HCT116 (cell line): ENCODE measurements around the gene SAMSN1. TPM values are rescaled to one million over a fixed set of nuclear protein-coding genes. Genes with fewer than 3 reads are reported as not detected.

Experiments
- ATAC-seq: fragments of 200-7000 bp; cut with Tn5 transposase; 2 replicates; pipeline ENCODE4 v1.9.1; 2020; ENCODE audit warnings: mild to moderate bottlenecking, moderate library complexity
- BruUV-seq: library from RNA; stranded (reverse); fragments of 400-500 nt; replicated peaks from 2 replicates; lab custom pipeline; 2021; lab: Mats Ljungman, UMichigan
- CTCF ChIA-PET: fragments of 300-600 bp; sonication (Branson Sonifier 250); formaldehyde crosslinking; loops from one replicate; lab custom pipeline; 2021; ENCODE audit warnings: antibody characterized with exemption; lab: Charles Lee
- POLR2A ChIA-PET: fragments of 300-600, 350-600 bp; sonication (Branson Sonifier 250); formaldehyde crosslinking; loops from one replicate; lab custom pipeline; 2021; ENCODE audit warnings: antibody characterized with exemption; lab: Charles Lee
- RAD21 ChIA-PET, 2 experiments: fragments of 300-600 bp; sonication (Branson Sonifier 250); formaldehyde crosslinking; loops; one replicate each; lab custom pipeline; 2023; ENCODE audit warnings: low total read pairs in 2 of 2; ENCODE audit not compliant: uncharacterized antibody in 2 of 2, unreplicated experiment in 2 of 2, low non-redundant PET in 1 of 2; lab: Charles Lee
- DNase-seq: peaks from one replicate; pipeline ENCODE4 v3.0.0-alpha.2; 2010; ENCODE audit warnings: low read depth, low spot score
- H2AFZ ChIP-seq: fragments of 200-600 bp; shearing (Covaris generic), sonication (generic); 2 replicates; pipeline ENCODE4 v1.6.1; 2017; ENCODE audit warnings: low read depth, mixed run types, mixed read lengths, antibody characterized with exemption, low read length; ENCODE audit not compliant: poor library complexity, severe bottlenecking
- H3K27ac ChIP-seq: 2 replicates; pipeline ENCODE4 v1.5.1; 2012; ENCODE audit warnings: low read depth, low read length
- H3K27me3 ChIP-seq: fragments of 200-600 bp; sonication (generic); 2 replicates; pipeline ENCODE4 v1.6.1; 2016; ENCODE audit warnings: mixed run types, low read length, mixed read lengths; ENCODE audit not compliant: insufficient read depth
- H3K36me3 ChIP-seq, 2 experiments: fragments of 200-500 bp in 1 of 2; fragments of 200-600 bp in 1 of 2; sonication (Bioruptor generic) in 1 of 2; sonication (generic) in 1 of 2; 2 replicates each; pipeline versions ENCODE4 v1.5.1 to v1.6.1; 2014 to 2016; ENCODE audit warnings: low read length in 2 of 2, inconsistent platforms in 1 of 2, mixed read lengths in 1 of 2, mixed run types in 1 of 2; ENCODE audit not compliant: insufficient read depth in 2 of 2, control insufficient read depth in 1 of 2
- H3K4me1 ChIP-seq, 2 experiments: fragments of 200-600 bp in 1 of 2; sonication (generic) in 1 of 2; 2 replicates each; pipeline versions ENCODE4 v1.5.1 to v1.6.1; 2012 to 2017; ENCODE audit warnings: low read length in 2 of 2, inconsistent platforms in 1 of 2, mild to moderate bottlenecking in 1 of 2, mixed read lengths in 1 of 2, mixed run types in 1 of 2, moderate library complexity in 1 of 2; ENCODE audit not compliant: insufficient read depth in 2 of 2, control insufficient read depth in 1 of 2
- H3K4me2 ChIP-seq: fragments of 200-600 bp; sonication (generic); 2 replicates; pipeline ENCODE4 v1.6.1; 2017; ENCODE audit warnings: mixed run types, low read length, mixed read lengths
- H3K4me3 ChIP-seq, 2 experiments: fragments of 200-600 bp in 1 of 2; sonication (generic) in 1 of 2; replicated peaks in 1 of 2; 2 replicates each; pipeline ENCODE4 v1.5.1; 2011 to 2016; ENCODE audit warnings: low read length in 2 of 2, control low read depth in 1 of 2, low read depth in 1 of 2, mild to moderate bottlenecking in 1 of 2, mixed read lengths in 1 of 2, mixed run types in 1 of 2
- H3K79me2 ChIP-seq: fragments of 200-600 bp; sonication (generic); 2 replicates; pipeline ENCODE4 v1.6.1; 2017; ENCODE audit warnings: mild to moderate bottlenecking, mixed run types, low read length, moderate library complexity, mixed read lengths; ENCODE audit not compliant: insufficient read depth
- H3K9ac ChIP-seq: fragments of 200-600 bp; sonication (generic); 2 replicates; pipeline ENCODE4 v1.6.1; 2016; ENCODE audit warnings: low read length, mixed read lengths
- H3K9me2 ChIP-seq: fragments of 200-600 bp; sonication (generic), shearing (Covaris generic); 2 replicates; pipeline ENCODE4 v1.6.1; 2017; ENCODE audit warnings: mixed run types, mild to moderate bottlenecking, moderate library complexity; ENCODE audit not compliant: insufficient read depth
- H3K9me3 ChIP-seq, 2 experiments: fragments of 200-500 bp in 1 of 2; fragments of 200-600 bp in 1 of 2; sonication (Bioruptor generic) in 1 of 2; sonication (generic) in 1 of 2; 2 replicates each; pipeline ENCODE4 v1.6.1; 2014 to 2017; ENCODE audit warnings: low read length in 2 of 2, mixed read lengths in 2 of 2, inconsistent platforms in 1 of 2, low read depth in 1 of 2, mild to moderate bottlenecking in 1 of 2, mixed run types in 1 of 2, moderate library complexity in 1 of 2; ENCODE audit not compliant: control insufficient read depth in 1 of 2, insufficient read depth in 1 of 2
- H4K20me1 ChIP-seq: fragments of 200-600 bp; sonication (generic), shearing (Covaris generic); 2 replicates; pipeline ENCODE4 v1.6.1; 2017; ENCODE audit warnings: mixed run types, mild to moderate bottlenecking, moderate library complexity; ENCODE audit not compliant: insufficient read depth
- ATF3 ChIP-seq: IDR thresholded peaks from 2 replicates; pipeline ENCODE4 v1.6.1; 2012
- CBX3 ChIP-seq: IDR thresholded peaks from 2 replicates; pipeline ENCODE4 v1.6.1; 2012; ENCODE audit warnings: low read depth
- CEBPB ChIP-seq: IDR thresholded peaks from 2 replicates; pipeline ENCODE4 v1.6.1; 2012; ENCODE audit warnings: low read depth
- EGR1 ChIP-seq: IDR thresholded peaks from 2 replicates; pipeline ENCODE4 v1.6.1; 2012; ENCODE audit warnings: low read depth
- ELF1 ChIP-seq: IDR thresholded peaks from 2 replicates; pipeline ENCODE4 v1.6.1; 2012; ENCODE audit warnings: low read depth, borderline replicate concordance
- EZH2 ChIP-seq: fragments of 200-600 bp; sonication (generic); IDR thresholded peaks from 2 replicates; pipeline ENCODE4 v1.6.1; 2017; ENCODE audit warnings: antibody characterized with exemption, mixed run types
- EZH2phosphoT487 ChIP-seq: fragments of 200-600 bp; IDR thresholded peaks from 2 replicates; pipeline ENCODE4 v1.6.1; 2018; ENCODE audit warnings: antibody characterized with exemption, borderline replicate concordance
- FOSL1 ChIP-seq: IDR thresholded peaks from 2 replicates; pipeline ENCODE4 v1.6.1; 2012; ENCODE audit warnings: low read depth
- JUND ChIP-seq: IDR thresholded peaks from 2 replicates; pipeline ENCODE4 v1.6.1; 2012
- POLR2A ChIP-seq: IDR thresholded peaks from 2 replicates; pipeline ENCODE4 v1.7.0; 2011; ENCODE audit warnings: borderline replicate concordance; ENCODE audit not compliant: insufficient read depth, insufficient read length; ENCODE audit errors: extremely low read depth
- POLR2AphosphoS5 ChIP-seq: IDR thresholded peaks from 2 replicates; pipeline ENCODE4 v1.6.1; 2011; ENCODE audit warnings: mild to moderate bottlenecking, low read depth, low read length, moderate library complexity
- RAD21 ChIP-seq: IDR thresholded peaks from 2 replicates; pipeline ENCODE4 v1.6.1; 2012; ENCODE audit warnings: low read depth, mild to moderate bottlenecking
- SP1 ChIP-seq: IDR thresholded peaks from 2 replicates; pipeline ENCODE4 v1.6.1; 2012; ENCODE audit warnings: low read depth
- SRF ChIP-seq: IDR thresholded peaks from 2 replicates; pipeline ENCODE4 v1.6.1; 2012; ENCODE audit warnings: low read depth
- ZBTB33 ChIP-seq: IDR thresholded peaks from 2 replicates; pipeline ENCODE4 v1.6.1; 2011; ENCODE audit warnings: mild to moderate bottlenecking, low read length, moderate library complexity; ENCODE audit not compliant: insufficient replicate concordance; ENCODE audit errors: extremely low read depth
- ZNF274 ChIP-seq: fragments of 200-500 bp; sonication (Bioruptor generic); IDR thresholded peaks from 2 replicates; pipeline ENCODE4 v1.6.1; 2014; ENCODE audit warnings: mild to moderate bottlenecking, low read depth, low read length, inconsistent platforms
- intact Hi-C: fragments of 100-400 bp; cut with micrococcal nuclease; formaldehyde crosslinking; loops from 2 replicates; pipeline ENCODE4 v1.10.0; 2022
- total RNA-seq: library from RNA; stranded (reverse); gene quantifications from one replicate; pipeline ENCODE4 v1.2.1, GENCODE V29; 2021; ENCODE audit not compliant: unreplicated experiment
- TF ChIP-seq, protein P1 (sequence below), 3 experiments: fragments of 200-600 bp in 1 of 3; sonication (generic) in 1 of 3; IDR thresholded peaks in 2 of 3; conservative IDR thresholded peaks in 1 of 3; 2 replicates each; pipeline ENCODE4 v1.5.1; 2012 to 2017; ENCODE audit warnings: low read depth in 2 of 3, low read length in 2 of 3, antibody characterized with exemption in 1 of 3, borderline replicate concordance in 1 of 3, control low read depth in 1 of 3, mild to moderate bottlenecking in 1 of 3, mixed read lengths in 1 of 3, mixed run types in 1 of 3, moderate library complexity in 1 of 3; ENCODE audit not compliant: insufficient read depth in 1 of 3
- TF ChIP-seq, protein P2 (sequence below): IDR thresholded peaks from 2 replicates; pipeline ENCODE4 v1.6.1; 2012; ENCODE audit warnings: low read depth
- TF ChIP-seq, protein P3 (sequence below): IDR thresholded peaks from 2 replicates; pipeline ENCODE4 v1.6.1; 2012

The SAMSN1 gene
- total RNA-seq, 1 experiment from 2014 or later: 0.57 TPM

DNA sequence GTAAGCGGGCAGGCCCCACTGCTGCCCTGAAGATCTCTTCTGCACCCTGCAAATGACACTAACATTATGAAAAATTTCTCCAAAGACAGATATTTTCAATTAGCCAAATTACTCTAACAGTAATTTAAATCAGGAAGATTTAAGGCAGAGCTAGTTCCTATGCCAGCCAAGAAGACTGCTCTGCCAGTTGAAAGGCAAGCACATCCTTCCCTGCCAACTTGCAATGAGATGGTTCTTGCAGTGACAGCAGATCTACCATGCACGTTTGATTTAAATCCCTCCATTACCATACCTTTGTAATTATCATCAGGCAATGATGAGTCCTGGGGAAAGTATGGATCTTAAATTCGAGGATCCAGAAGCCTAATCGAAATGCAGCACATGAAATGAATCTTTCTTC lies 76.5 kb downstream of the SAMSN1 start:
- H3K9me2 ChIP-seq: no peaks in the 10 kb centered on the region
- H3K9ac ChIP-seq: no peak overlapping the region
- POLR2A ChIA-PET: no interaction called here
- DNase-seq (no peak), ATAC-seq (no peak)
- no peaks in the 10 kb centered on the region for H3K4me1 ChIP-seq
- no peak overlapping the region for H3K27ac ChIP-seq
- BruUV-seq: no TSS peak
- H3K4me3 ChIP-seq: no peak overlapping the region
- no peaks in the 10 kb centered on the region for H3K79me2 ChIP-seq
- H2AFZ ChIP-seq: no peak overlapping the region
- H3K4me2 ChIP-seq: no peak overlapping the region
- CTCF ChIA-PET: no interaction called here
- TF ChIP-seq, protein P1, sequence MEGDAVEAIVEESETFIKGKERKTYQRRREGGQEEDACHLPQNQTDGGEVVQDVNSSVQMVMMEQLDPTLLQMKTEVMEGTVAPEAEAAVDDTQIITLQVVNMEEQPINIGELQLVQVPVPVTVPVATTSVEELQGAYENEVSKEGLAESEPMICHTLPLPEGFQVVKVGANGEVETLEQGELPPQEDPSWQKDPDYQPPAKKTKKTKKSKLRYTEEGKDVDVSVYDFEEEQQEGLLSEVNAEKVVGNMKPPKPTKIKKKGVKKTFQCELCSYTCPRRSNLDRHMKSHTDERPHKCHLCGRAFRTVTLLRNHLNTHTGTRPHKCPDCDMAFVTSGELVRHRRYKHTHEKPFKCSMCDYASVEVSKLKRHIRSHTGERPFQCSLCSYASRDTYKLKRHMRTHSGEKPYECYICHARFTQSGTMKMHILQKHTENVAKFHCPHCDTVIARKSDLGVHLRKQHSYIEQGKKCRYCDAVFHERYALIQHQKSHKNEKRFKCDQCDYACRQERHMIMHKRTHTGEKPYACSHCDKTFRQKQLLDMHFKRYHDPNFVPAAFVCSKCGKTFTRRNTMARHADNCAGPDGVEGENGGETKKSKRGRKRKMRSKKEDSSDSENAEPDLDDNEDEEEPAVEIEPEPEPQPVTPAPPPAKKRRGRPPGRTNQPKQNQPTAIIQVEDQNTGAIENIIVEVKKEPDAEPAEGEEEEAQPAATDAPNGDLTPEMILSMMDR (IDR thresholded peaks at IDR 0.05 in 2 of 3, conservative IDR thresholded peaks at IDR 0.05 in 1 of 3; ENCODE audit: borderline replicate concordance in 1 of 3, insufficient read depth in 1 of 3, low read depth in 2 of 3, low read length in 2 of 3): no peak
- TF ChIP-seq SP1: no peak
- TF ChIP-seq RAD21: no peak
- TF ChIP-seq ZBTB33: no peak
- TF ChIP-seq POLR2A: no peak
- no peak for TF ChIP-seq ATF3
- TF ChIP-seq ELF1: no peak
- TF ChIP-seq JUND: no peak
- TF ChIP-seq, protein P2, sequence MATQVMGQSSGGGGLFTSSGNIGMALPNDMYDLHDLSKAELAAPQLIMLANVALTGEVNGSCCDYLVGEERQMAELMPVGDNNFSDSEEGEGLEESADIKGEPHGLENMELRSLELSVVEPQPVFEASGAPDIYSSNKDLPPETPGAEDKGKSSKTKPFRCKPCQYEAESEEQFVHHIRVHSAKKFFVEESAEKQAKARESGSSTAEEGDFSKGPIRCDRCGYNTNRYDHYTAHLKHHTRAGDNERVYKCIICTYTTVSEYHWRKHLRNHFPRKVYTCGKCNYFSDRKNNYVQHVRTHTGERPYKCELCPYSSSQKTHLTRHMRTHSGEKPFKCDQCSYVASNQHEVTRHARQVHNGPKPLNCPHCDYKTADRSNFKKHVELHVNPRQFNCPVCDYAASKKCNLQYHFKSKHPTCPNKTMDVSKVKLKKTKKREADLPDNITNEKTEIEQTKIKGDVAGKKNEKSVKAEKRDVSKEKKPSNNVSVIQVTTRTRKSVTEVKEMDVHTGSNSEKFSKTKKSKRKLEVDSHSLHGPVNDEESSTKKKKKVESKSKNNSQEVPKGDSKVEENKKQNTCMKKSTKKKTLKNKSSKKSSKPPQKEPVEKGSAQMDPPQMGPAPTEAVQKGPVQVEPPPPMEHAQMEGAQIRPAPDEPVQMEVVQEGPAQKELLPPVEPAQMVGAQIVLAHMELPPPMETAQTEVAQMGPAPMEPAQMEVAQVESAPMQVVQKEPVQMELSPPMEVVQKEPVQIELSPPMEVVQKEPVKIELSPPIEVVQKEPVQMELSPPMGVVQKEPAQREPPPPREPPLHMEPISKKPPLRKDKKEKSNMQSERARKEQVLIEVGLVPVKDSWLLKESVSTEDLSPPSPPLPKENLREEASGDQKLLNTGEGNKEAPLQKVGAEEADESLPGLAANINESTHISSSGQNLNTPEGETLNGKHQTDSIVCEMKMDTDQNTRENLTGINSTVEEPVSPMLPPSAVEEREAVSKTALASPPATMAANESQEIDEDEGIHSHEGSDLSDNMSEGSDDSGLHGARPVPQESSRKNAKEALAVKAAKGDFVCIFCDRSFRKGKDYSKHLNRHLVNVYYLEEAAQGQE: no peak
- TF ChIP-seq ZNF274: no peak
- no peak for TF ChIP-seq SRF
- TF ChIP-seq CEBPB: no peak
- TF ChIP-seq, protein P3, sequence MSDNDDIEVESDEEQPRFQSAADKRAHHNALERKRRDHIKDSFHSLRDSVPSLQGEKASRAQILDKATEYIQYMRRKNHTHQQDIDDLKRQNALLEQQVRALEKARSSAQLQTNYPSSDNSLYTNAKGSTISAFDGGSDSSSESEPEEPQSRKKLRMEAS: no peak
- no peak for TF ChIP-seq CBX3
- no peak for TF ChIP-seq EZH2phosphoT487
- TF ChIP-seq FOSL1: no peak
- no peak for TF ChIP-seq EZH2
- no peak for TF ChIP-seq EGR1
- TF ChIP-seq POLR2AphosphoS5: no peak
- intact Hi-C loops: no loop called here
- H3K36me3 ChIP-seq: no peaks in the 10 kb centered on the region
- no peaks in the 10 kb centered on the region for H4K20me1 ChIP-seq
- RAD21 ChIA-PET: no interaction called here
- peaks cover 0 to 3% of the 10 kb centered on the region in 2 experiments; a peak in 1 of 4 replicates for H3K9me3 ChIP-seq
- no peaks in the 10 kb centered on the region for H3K27me3 ChIP-seq
